Loucy (cell line): ENCODE results near the gene IQCH.
A peak's percentile ranks its signal among the peaks of the same experiment; 100 is the strongest.

Experiments
- H2AFZ ChIP-seq: fragments of 200-600 bp; sonication (generic); 2 replicates; pipeline ENCODE4 v1.6.0; 2016; ENCODE audit warnings: antibody characterized with exemption, mild to moderate bottlenecking, low read length, moderate library complexity
- H3F3A ChIP-seq: fragments of 200-600 bp; 2 replicates; pipeline ENCODE4 v1.6.0; 2016; ENCODE audit warnings: antibody characterized with exemption, low read depth, mild to moderate bottlenecking
- H3K27me3 ChIP-seq: fragments of 200-600 bp; sonication (generic); 2 replicates; pipeline ENCODE4 v1.6.1; 2014; ENCODE audit warnings: low read length, mild to moderate bottlenecking; ENCODE audit not compliant: insufficient read depth, poor library complexity, severe bottlenecking
- H3K36me3 ChIP-seq: fragments of 200-600 bp; sonication (generic); 2 replicates; pipeline ENCODE4 v1.6.1; 2016; ENCODE audit warnings: low read length; ENCODE audit not compliant: insufficient read depth
- H3K4me1 ChIP-seq: fragments of 200-600 bp; sonication (generic); 2 replicates; pipeline ENCODE4 v1.5.1; 2014; ENCODE audit warnings: low read length, mild to moderate bottlenecking; ENCODE audit not compliant: insufficient read depth, poor library complexity, severe bottlenecking
- H3K4me2 ChIP-seq: fragments of 200-600 bp; sonication (generic); 2 replicates; pipeline ENCODE4 v1.6.0; 2014; ENCODE audit warnings: antibody characterized with exemption, low read length, low read depth, mild to moderate bottlenecking; ENCODE audit not compliant: poor library complexity, severe bottlenecking
- H3K4me3 ChIP-seq: fragments of 200-600 bp; sonication (generic); 2 replicates; pipeline ENCODE4 v1.5.1; 2014; ENCODE audit warnings: low read length, mild to moderate bottlenecking, mixed read lengths; ENCODE audit not compliant: poor library complexity, severe bottlenecking
- H3K79me2 ChIP-seq: fragments of 200-600 bp; sonication (generic); 2 replicates; pipeline ENCODE4 v1.6.1; 2014; ENCODE audit warnings: low read length; ENCODE audit not compliant: insufficient read depth
- H3K9ac ChIP-seq: fragments of 200-600 bp; sonication (generic); 2 replicates; pipeline ENCODE4 v1.6.0; 2014; ENCODE audit warnings: mild to moderate bottlenecking, low read depth, low read length, moderate library complexity; ENCODE audit not compliant: poor library complexity, severe bottlenecking
- H3K9me2 ChIP-seq: fragments of 200-600 bp; sonication (generic); replicated peaks from 2 replicates; pipeline ENCODE4 v1.6.1; 2016; ENCODE audit warnings: low read depth, low read length, mixed read lengths
- H3K9me3 ChIP-seq: fragments of 200-600 bp; sonication (generic); 2 replicates; pipeline ENCODE4 v1.6.1; 2014; ENCODE audit warnings: mild to moderate bottlenecking, antibody characterized with exemption, low read length, low read depth; ENCODE audit not compliant: insufficient read depth
- H4K20me1 ChIP-seq: fragments of 200-600 bp; sonication (generic); 2 replicates; pipeline ENCODE4 v1.6.0; 2014; ENCODE audit warnings: antibody characterized with exemption, low read length, mild to moderate bottlenecking; ENCODE audit not compliant: insufficient read depth, poor library complexity, severe bottlenecking
- CTCF ChIP-seq: fragments of 200-600 bp; sonication (generic); conservative IDR thresholded peaks from 2 replicates; pipeline ENCODE4 v1.5.1; 2014; ENCODE audit warnings: mild to moderate bottlenecking, antibody characterized with exemption, low read length
- EZH2phosphoT487 ChIP-seq: fragments of 200-600 bp; IDR thresholded peaks from 2 replicates; pipeline ENCODE4 v1.6.1; 2018; ENCODE audit warnings: antibody characterized with exemption, mild to moderate bottlenecking, moderate library complexity, borderline replicate concordance

The IQCH gene

GRCh38 chr15:67543348-67543718 is 288.7 kb downstream of the IQCH start:
- Histone ChIP-seq H3K4me3 (peak overlapping the region; percentile 80), H3K9me3 (no peaks in the 10 kb centered on the region), H4K20me1 (peaks cover 8% of the 10 kb centered on the region), H3K4me2 (peak overlapping the region; percentile 96), H3F3A (0 out of 2 replicates have a peak, but pooled peaks cover 6% of the 10 kb centered on the region), H3K27me3 (no peaks in the 10 kb centered on the region), H3K36me3 (no peaks in the 10 kb centered on the region), H3K9me2 (no peaks in the 10 kb centered on the region), H3K9ac (peak overlapping the region; percentile 89), H3K4me1 (peaks cover 63% of the 10 kb centered on the region), H3K79me2 (peaks cover 73% of the 10 kb centered on the region), H2AFZ (no peak overlapping the region; the same call in 1 of the 2 replicates)
- TF ChIP-seq CTCF (no peak), EZH2phosphoT487 (no peak)

GRCh38 chr15:67544475-67544874 is 289.9 kb downstream of the IQCH start:
- no peaks in the 10 kb centered on the region for H3K9me2 ChIP-seq

GRCh38 chr15:67545864-67546263 is 291.3 kb downstream of the IQCH start:
- Histone ChIP-seq H3K4me1 (peaks cover 70% of the 10 kb centered on the region), H3K79me2 (peaks cover 89% of the 10 kb centered on the region), H3K36me3 (peaks cover under 1% of the 10 kb centered on the region; the same call in 1 of the 2 replicates), H2AFZ (no peak overlapping the region), H3K9me3 (no peaks in the 10 kb centered on the region), H4K20me1 (peaks cover 8% of the 10 kb centered on the region), H3F3A (peaks cover 10% of the 10 kb centered on the region; the same call in 1 of the 2 replicates), H3K9me2 (no peaks in the 10 kb centered on the region), H3K9ac (peak overlapping the region; percentile 89), H3K4me2 (peak overlapping the region; percentile 96), H3K27me3 (no peaks in the 10 kb centered on the region), H3K4me3 (peak overlapping the region; percentile 80)
- TF ChIP-seq CTCF (no peak), EZH2phosphoT487 (no peak)

More at GRCh38 chr15:67544475-67544874, 289.9 kb downstream of the IQCH start:
- Histone ChIP-seq H3K4me3 (peak overlapping the region; percentile 80), H3K79me2 (peaks cover 82% of the 10 kb centered on the region), H3K9ac (peak overlapping the region; percentile 89), H3K36me3 (no peaks in the 10 kb centered on the region), H3K4me1 (peaks cover 72% of the 10 kb centered on the region), H4K20me1 (peaks cover 8% of the 10 kb centered on the region), H3K4me2 (peak overlapping the region; percentile 96), H3K9me3 (no peaks in the 10 kb centered on the region), H3K27me3 (no peaks in the 10 kb centered on the region), H2AFZ (no peak overlapping the region), H3F3A (peaks cover 10% of the 10 kb centered on the region; the same call in 1 of the 2 replicates)
- TF ChIP-seq EZH2phosphoT487 (no peak), CTCF (no peak)
